ENCODE data around the gene PDZK1.

- TF ChIP-seq, protein P1, sequence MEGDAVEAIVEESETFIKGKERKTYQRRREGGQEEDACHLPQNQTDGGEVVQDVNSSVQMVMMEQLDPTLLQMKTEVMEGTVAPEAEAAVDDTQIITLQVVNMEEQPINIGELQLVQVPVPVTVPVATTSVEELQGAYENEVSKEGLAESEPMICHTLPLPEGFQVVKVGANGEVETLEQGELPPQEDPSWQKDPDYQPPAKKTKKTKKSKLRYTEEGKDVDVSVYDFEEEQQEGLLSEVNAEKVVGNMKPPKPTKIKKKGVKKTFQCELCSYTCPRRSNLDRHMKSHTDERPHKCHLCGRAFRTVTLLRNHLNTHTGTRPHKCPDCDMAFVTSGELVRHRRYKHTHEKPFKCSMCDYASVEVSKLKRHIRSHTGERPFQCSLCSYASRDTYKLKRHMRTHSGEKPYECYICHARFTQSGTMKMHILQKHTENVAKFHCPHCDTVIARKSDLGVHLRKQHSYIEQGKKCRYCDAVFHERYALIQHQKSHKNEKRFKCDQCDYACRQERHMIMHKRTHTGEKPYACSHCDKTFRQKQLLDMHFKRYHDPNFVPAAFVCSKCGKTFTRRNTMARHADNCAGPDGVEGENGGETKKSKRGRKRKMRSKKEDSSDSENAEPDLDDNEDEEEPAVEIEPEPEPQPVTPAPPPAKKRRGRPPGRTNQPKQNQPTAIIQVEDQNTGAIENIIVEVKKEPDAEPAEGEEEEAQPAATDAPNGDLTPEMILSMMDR (IDR thresholded peaks at IDR 0.05) = no peak
- no peak for TF ChIP-seq POLR2A (IDR thresholded peaks at IDR 0.05)
- TF ChIP-seq EP300 (IDR thresholded peaks at IDR 0.05) = no peak
Measured at GRCh38 chr1:145706086-145706664, 993 bp downstream of the PDZK1 start.
